ENCODE data around the gene TLE3. TPM values are rescaled to one million over a fixed set of nuclear protein-coding genes. Genes with fewer than 3 reads are reported as not detected.
A peak's percentile ranks its signal among the peaks of the same experiment; 100 is the strongest.

Gene TLE3
- total and polyA plus RNA-seq, 11 donors, result 4.8 to 49.6 (median 16.4) TPM

DNA sequence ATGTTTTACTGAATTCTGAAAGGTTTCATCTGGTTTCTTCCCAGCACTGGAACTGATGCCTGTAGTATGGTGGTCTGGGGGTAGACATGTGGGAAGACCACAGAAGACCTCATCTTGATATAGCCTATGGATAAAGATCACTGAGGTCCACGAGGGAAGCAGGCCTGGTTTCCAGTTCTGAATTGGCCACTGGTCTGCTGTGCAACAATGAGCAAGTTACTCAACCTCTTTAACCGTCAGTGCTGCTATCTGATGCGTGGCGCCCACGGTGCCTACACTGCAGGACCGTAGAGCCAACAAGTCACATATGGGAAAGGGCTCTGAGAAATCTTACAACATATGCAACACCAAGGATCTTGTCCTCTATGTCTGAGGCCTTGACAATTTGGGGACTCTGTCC is 13.3 kb downstream of the TLE3 start:
- Histone ChIP-seq H3K27me3 (no peaks in the 10 kb centered on the region), H3K4me3 (no peak overlapping the region), H3K36me3 (peaks cover 0 to 89% (median 34%) of the 10 kb centered on the region in 9 donors), H3K9me3 (no peaks in the 10 kb centered on the region), H3K27ac (no peak overlapping the region), H3K4me1 (peaks cover 0 to 70% (median 22%) of the 10 kb centered on the region in 12 donors)
- WGBS, 4 donors, result 92 to 98% (median 97%) methylated on average over 6 of the region's 6 CpGs
- TF ChIP-seq, protein P1, sequence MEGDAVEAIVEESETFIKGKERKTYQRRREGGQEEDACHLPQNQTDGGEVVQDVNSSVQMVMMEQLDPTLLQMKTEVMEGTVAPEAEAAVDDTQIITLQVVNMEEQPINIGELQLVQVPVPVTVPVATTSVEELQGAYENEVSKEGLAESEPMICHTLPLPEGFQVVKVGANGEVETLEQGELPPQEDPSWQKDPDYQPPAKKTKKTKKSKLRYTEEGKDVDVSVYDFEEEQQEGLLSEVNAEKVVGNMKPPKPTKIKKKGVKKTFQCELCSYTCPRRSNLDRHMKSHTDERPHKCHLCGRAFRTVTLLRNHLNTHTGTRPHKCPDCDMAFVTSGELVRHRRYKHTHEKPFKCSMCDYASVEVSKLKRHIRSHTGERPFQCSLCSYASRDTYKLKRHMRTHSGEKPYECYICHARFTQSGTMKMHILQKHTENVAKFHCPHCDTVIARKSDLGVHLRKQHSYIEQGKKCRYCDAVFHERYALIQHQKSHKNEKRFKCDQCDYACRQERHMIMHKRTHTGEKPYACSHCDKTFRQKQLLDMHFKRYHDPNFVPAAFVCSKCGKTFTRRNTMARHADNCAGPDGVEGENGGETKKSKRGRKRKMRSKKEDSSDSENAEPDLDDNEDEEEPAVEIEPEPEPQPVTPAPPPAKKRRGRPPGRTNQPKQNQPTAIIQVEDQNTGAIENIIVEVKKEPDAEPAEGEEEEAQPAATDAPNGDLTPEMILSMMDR (IDR thresholded peaks at IDR 0.05), result no peak
- TF ChIP-seq POLR2A (IDR thresholded peaks at IDR 0.05), result no peak
- ATAC-seq, result no peak
- peak in 1 of 5 donors; percentile 16 for DNase-seq
- intact Hi-C loops (cut with DNase I), result no loop called here

DNA sequence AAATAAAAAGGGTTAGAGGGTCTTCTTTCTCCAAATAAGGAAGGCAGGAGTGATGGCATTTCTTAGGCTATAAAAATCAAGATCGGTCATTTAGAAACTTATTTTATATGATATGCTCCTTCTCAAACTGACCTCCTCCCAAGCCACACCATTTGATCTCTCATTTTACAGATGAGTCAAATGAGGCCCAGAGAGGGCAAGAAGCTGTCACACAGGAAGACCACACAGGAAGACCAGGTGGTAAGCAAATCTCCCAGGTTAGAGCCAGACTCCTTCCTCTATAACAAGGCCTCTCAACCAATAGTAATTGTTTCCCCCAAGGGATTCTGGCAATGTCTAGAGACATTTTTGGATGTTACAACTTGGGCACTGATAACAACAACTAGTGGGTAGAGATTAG is 13.8 kb downstream of the TLE3 start:
- no peaks in the 10 kb centered on the region for H3K27me3 ChIP-seq

DNA sequence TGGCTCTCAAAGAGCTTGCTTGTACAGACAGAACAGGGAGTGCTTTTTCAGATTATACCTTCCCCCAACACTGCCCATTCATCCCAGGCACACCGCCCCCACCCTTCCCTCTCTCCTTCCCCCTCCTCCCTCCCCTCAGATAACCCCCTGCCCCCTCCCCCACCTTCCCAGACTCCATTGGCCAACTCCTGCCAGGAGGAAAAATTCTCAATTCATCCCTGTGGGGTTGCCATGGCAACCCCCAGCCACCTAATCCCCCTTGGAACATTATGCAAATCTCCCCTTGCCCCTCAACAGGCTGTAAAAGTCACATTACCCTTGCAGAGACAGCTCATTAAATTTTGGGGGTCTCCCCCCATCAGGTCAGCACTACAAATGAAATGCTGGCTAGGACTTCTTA is 14.3 kb downstream of the TLE3 start:
- no peak for DNase-seq
- WGBS, 4 donors, result 88 to 100% (median 97%) methylated on average over 1 of the region's 1 CpG
- no peak overlapping the region for H3K27ac ChIP-seq
- H3K4me3 ChIP-seq, result no peak overlapping the region
- intact Hi-C loops (cut with DNase I), result no loop called here
- TF ChIP-seq, protein P1 (IDR thresholded peaks at IDR 0.05), result no peak
- no peak for TF ChIP-seq POLR2A (IDR thresholded peaks at IDR 0.05)
- no peaks in the 10 kb centered on the region for H3K9me3 ChIP-seq
- ATAC-seq, result no peak
- peaks cover 0 to 69% (median 19%) of the 10 kb centered on the region in 12 donors for H3K4me1 ChIP-seq
- H3K27me3 ChIP-seq, result no peaks in the 10 kb centered on the region
- peaks cover 0 to 85% (median 34%) of the 10 kb centered on the region in 9 donors for H3K36me3 ChIP-seq

More for the DNA sequence above, 13.8 kb downstream of the TLE3 start:
- Histone ChIP-seq H3K4me3 (no peak overlapping the region), H3K27ac (no peak overlapping the region), H3K4me1 (peaks cover 0 to 69% (median 19%) of the 10 kb centered on the region in 12 donors), H3K36me3 (peaks cover 0 to 89% (median 34%) of the 10 kb centered on the region in 9 donors), H3K9me3 (no peaks in the 10 kb centered on the region)
- no peak for TF ChIP-seq POLR2A (IDR thresholded peaks at IDR 0.05)
- TF ChIP-seq, protein P1 (IDR thresholded peaks at IDR 0.05), result no peak
- intact Hi-C loops (cut with DNase I), result no loop called here
- 95 to 100% (median 97%) methylated on average over 1 of the region's 1 CpG for WGBS, 4 donors
- ATAC-seq (no peak), DNase-seq (no peak)

DNA sequence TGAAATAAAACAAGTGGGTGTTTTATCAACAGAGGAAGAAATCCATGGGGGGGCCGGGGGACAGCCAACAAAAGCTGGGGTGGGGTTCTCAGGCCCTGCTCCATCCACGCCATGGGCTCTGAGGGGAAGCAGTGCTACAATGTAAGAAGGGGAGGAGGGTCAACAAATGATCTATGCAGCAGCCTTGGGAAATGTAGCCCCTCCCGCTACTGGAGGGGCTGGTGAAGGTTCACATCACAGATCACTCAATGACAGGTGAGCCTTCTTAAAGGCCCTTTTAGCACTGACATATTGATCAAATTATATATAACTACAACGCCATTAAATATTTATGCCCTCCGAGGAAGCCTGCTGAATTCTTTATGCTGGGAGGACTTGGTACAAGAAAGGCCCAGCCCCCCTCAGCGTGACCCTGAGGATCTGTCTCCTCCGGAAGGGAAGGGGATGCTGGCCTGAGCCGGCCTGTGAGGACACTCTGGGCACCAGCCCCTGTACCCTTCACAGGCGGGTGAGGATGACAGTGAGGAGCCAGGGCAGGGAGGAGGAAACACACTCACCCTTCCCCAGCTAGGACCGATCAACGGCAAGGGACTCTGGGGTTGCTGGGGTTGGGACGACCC is 15.3 kb downstream of the TLE3 start:
- TF ChIP-seq, protein P1 (IDR thresholded peaks at IDR 0.05), result no peak
- TF ChIP-seq POLR2A (IDR thresholded peaks at IDR 0.05), result no peak
- peaks cover 0 to 61% (median 19%) of the 10 kb centered on the region in 12 donors for H3K4me1 ChIP-seq
- no peak for ATAC-seq
- intact Hi-C loops (cut with DNase I), result no loop called here
- H3K27me3 ChIP-seq, result no peaks in the 10 kb centered on the region
- H3K36me3 ChIP-seq, result peaks cover 0 to 76% (median 34%) of the 10 kb centered on the region in 9 donors
- DNase-seq, result peak in 1 of 5 donors; percentile 26
- WGBS, 4 donors, result 86 to 96% (median 92%) methylated on average over 12 of the region's 12 CpGs
- no peaks in the 10 kb centered on the region for H3K9me3 ChIP-seq
- no peak overlapping the region for H3K27ac ChIP-seq
- no peak overlapping the region for H3K4me3 ChIP-seq
